Left renal cortex interstitium (tissue), 4 donors: ENCODE data around the gene LSR. TPM values are rescaled to one million over a fixed set of nuclear protein-coding genes. Genes with fewer than 3 reads are reported as not detected.

Source experiments
- DNase-seq, 4 donors: peaks; one replicate each; pipeline ENCODE4 v3.0.0-alpha.2; 2013; ENCODE audit warnings: low read depth in 4 of 4, low spot score in 2 of 4, missing footprints in 1 of 4
- polyA plus RNA-seq, 4 donors: library from polyadenylated mRNA; unstranded; fragments of 120-200 nt; gene quantifications; one replicate each; pipeline ENCODE4 v1.2.1, GENCODE V29; 2013; ENCODE audit not compliant: insufficient read length in 4 of 4

LSR gene
- 10 to 100 TPM; 49.9 to 73.2 (median 59.6) TPM for polyA plus RNA-seq

GRCh38 chr19:35248310-35249145 lies at the start of gene LSR:
Gene LSR, plus strand, starts transcription at chr19:35249002. Its CDS starts 21 bp downstream, at chr19:35249023.
- peak; percentile 81 to 85 (median 84) for DNase-seq

GRCh38 chr19:35199481-35199880 lies 49.3 kb upstream of the LSR start:
- DNase-seq = no peak

GRCh38 chr19:35202722-35203688 lies 45.8 kb upstream of the LSR start:
- no peak for DNase-seq

- DNase-seq = no peak
Measured at GRCh38 chr19:35204799-35205732, 43.7 kb upstream of the LSR start.

- DNase-seq = no peak
Measured at GRCh38 chr19:35205733-35206323, 43.0 kb upstream of the LSR start.

GRCh38 chr19:35206379-35206778 lies 42.4 kb upstream of the LSR start:
- DNase-seq = no peak

GRCh38 chr19:35206855-35207254 lies 41.9 kb upstream of the LSR start:
- no peak for DNase-seq

GRCh38 chr19:35207391-35207871 lies 41.4 kb upstream of the LSR start:
- DNase-seq = no peak

GRCh38 chr19:35208121-35208520 lies 40.7 kb upstream of the LSR start:
- DNase-seq = no peak

GRCh38 chr19:35209646-35210045 lies 39.2 kb upstream of the LSR start:
- DNase-seq = no peak

GRCh38 chr19:35211545-35212230 lies 37.1 kb upstream of the LSR start:
- no peak for DNase-seq

GRCh38 chr19:35212241-35212640 lies 36.6 kb upstream of the LSR start:
- no peak for DNase-seq

GRCh38 chr19:35213663-35214632 lies 34.9 kb upstream of the LSR start:
- DNase-seq = peak in 3 of 4 donors; percentile 9 to 27 (median 18)

GRCh38 chr19:35214766-35215422 lies 33.9 kb upstream of the LSR start:
- DNase-seq = no peak

- no peak for DNase-seq
Measured at GRCh38 chr19:35216016-35216832, 32.6 kb upstream of the LSR start.

GRCh38 chr19:35216833-35217648 lies 31.8 kb upstream of the LSR start:
- no peak for DNase-seq
